GM12872 (cell line): ENCODE measurements around the gene DOK6.

Experiments used
- TF ChIP-seq, protein P1 (sequence below): IDR thresholded peaks from 3 replicates; pipeline ENCODE4 v1.5.1; 2011; ENCODE audit warnings: low read depth, mild to moderate bottlenecking, low read length, moderate library complexity; ENCODE audit not compliant: insufficient read depth

DOK6 gene

DNA sequence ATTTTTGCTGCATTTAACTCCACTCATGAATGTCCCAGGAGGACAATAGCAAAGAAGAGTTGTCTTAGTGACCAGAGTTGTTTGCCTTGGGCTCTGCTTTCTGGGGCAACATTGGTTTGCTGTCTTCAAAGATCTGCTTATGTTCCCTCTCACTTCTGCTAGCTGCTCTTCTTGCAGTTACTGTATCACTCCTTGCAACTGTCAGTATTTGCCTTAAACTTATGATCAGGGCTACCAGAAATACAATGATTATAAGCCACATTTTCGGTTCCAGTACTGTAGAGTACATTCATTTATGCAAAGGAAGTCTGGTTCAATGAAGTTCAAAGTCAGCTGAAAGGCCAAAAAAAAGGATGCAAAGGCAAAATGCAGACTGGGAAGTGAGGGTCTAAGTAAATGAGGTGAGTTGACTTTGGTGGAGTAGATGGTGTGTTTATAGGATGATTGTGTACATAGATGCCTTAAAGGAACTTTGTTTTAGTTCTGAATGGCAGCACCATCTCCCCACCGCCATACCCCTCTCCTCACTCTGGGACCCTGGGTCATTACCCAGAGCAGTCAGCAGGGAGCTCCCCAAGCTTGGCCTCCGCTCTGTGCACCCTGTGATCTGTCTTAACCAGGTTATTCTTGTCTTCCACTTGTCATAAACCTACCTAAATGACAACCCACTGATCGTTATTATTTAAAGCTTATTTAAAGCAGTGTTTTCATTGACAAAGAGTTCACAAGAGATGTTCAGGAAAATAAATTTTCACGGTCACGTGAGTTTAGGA is 236.0 kb downstream of the DOK6 start:
- TF ChIP-seq, protein P1, sequence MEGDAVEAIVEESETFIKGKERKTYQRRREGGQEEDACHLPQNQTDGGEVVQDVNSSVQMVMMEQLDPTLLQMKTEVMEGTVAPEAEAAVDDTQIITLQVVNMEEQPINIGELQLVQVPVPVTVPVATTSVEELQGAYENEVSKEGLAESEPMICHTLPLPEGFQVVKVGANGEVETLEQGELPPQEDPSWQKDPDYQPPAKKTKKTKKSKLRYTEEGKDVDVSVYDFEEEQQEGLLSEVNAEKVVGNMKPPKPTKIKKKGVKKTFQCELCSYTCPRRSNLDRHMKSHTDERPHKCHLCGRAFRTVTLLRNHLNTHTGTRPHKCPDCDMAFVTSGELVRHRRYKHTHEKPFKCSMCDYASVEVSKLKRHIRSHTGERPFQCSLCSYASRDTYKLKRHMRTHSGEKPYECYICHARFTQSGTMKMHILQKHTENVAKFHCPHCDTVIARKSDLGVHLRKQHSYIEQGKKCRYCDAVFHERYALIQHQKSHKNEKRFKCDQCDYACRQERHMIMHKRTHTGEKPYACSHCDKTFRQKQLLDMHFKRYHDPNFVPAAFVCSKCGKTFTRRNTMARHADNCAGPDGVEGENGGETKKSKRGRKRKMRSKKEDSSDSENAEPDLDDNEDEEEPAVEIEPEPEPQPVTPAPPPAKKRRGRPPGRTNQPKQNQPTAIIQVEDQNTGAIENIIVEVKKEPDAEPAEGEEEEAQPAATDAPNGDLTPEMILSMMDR = peak; percentile 62; the same call in 2 of the 3 replicates

DNA sequence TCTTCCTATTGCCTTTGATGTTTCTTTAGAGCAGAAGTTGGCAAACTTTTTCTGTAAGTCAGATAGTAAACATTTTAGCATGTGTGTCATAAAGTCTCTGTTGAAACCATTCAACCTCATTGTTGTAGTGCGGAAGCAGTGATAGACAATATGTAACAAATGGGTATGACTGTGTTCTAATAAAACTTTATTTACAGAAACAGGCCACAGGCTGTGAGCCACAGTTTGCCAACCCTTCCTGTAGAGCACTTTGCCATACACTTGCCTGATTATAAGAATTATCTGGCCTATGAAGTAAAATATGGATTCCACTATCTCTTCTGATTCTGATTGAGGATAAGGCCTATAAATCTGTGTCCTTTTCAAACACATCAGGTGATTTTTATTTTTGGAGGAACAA is 237.4 kb downstream of the DOK6 start:
- TF ChIP-seq, protein P1 = no peak

DNA sequence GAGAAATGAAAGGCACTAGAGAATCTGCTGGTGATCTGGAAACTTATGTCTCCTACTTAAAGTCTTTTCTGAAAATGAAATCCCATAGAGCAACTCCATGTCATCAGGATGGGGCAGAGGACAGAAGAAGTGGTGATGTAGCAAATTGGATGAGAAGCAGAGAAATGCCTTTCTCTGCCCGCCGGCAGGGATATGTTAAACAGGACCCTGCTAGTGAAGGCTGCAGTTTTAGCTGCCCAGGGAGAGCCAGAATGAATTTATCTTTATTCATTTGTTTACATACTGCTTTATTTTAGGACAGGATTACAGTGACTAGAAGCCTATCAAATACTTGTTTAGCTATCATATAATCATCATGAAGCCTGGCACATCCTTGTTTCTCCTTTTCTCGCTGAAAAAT is 247.0 kb downstream of the DOK6 start:
- TF ChIP-seq, protein P1 = no peak

DNA sequence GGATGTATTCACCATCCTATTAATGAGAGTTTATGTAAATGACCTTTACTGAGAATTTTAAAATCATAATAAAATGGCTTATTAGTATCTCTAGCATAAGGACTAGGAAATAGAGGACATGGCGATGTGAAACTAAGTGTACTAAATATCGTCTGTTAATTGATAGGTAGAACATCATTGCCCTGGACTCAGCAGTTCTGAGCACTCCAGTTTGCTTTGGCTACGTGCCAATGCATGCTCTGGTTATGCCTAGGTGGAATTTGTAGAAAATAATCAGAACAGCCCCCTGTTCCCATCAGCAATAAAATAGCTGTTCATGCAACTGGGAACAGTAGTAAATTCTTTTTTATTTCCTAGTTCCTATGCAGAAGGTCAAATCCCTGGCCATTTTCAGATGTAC is 247.8 kb downstream of the DOK6 start:
- TF ChIP-seq, protein P1 = no peak

DNA sequence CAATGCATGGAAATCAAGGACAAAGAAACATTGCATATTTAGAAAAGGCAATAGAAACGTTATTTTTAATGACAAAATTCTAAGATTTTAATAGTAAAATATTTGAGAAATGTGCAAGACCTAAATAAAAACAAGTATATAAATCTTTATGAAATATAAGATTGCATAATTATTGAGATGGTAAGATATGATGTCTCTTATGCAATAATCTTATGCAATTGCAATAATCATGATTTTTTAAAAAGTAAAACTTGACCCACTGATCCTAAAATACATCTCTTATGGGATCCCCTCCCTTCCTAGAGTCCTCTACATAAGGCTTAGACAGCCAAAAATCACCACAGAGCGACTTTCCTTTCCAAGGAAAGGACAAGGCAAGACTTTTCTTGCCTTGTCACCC is 249.0 kb downstream of the DOK6 start:
- TF ChIP-seq, protein P1 = no peak

DNA sequence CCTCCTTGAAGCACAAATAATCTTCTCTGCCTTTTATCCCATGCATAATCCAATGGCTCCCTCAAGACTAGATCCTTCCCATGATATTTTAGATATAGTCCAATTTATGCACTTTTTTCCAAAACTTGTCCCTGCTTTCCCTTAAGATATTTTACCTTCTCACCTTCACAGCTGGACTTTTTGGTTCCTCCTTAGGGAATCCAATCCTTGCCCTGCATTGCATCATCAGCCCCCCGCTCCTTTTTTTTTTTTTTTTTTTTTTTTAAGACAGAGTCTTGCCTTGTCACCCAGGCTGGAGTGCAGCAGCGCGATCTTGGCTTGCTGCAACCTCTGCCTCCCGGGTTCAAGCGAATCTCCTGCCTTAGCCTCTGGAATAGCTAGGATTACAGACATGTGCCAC is 250.6 kb downstream of the DOK6 start:
- TF ChIP-seq, protein P1 = no peak

DNA sequence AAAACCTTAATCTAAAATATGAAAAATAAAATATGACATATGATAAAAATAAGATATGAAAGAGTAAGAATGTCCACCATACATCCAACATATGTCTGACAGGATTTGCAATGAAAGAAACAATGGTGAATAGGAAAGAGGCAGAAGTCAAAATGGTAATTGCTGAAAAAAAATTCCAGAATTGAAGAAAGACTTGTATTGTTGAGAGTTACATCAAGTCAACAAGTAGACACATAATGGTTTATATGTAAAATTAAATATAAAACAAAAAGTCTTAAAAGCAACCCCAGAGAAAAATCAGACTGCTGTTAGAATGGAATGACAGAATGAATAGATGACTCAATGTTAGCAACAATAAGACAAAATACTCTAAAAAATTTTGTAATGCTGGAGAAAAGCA is 255.1 kb downstream of the DOK6 start:
- TF ChIP-seq, protein P1 = no peak
